OCI-LY7 (cell line): Measurements from ENCODE around the gene RNF223.

ENCODE experiments used
- CTCF ChIP-seq: fragments of 200-600 bp; sonication (generic); conservative IDR thresholded peaks from 2 replicates; pipeline ENCODE4 v1.5.1; 2014; ENCODE audit warnings: mild to moderate bottlenecking, antibody characterized with exemption, low read length, moderate library complexity, mixed read lengths
- EZH2phosphoT487 ChIP-seq: fragments of 200-600 bp; sonication (generic); IDR thresholded peaks from 2 replicates; pipeline ENCODE4 v1.6.1; 2018; ENCODE audit warnings: low read depth, borderline replicate concordance, mild to moderate bottlenecking, mixed run types, antibody characterized with exemption, low read length, moderate library complexity, mixed read lengths

- TF ChIP-seq CTCF (no peak), EZH2phosphoT487 (no peak)
Measured at GRCh38 chr1:1067860-1068516, 6.1 kb downstream of the RNF223 start.
